Endothelial cell of umbilical vein (primary cell): ENCODE results near the gene KLHDC9. TPM values are rescaled to one million over a fixed set of nuclear protein-coding genes. Genes with fewer than 3 reads are reported as not detected.

ENCODE experiments used
- BruUV-seq: library from RNA; stranded (reverse); fragments of 400-500 nt; replicated peaks from 2 replicates; lab custom pipeline; 2021; lab: Mats Ljungman, UMichigan
- CTCF ChIA-PET: fragments of 300-600, 350-600 bp; sonication (Branson Sonifier 250); formaldehyde crosslinking; loops from one replicate; lab custom pipeline; 2021; ENCODE audit warnings: antibody characterized with exemption, inconsistent platforms; lab: Charles Lee
- POLR2A ChIA-PET: fragments of 300-600, 350-600 bp; sonication (Branson Sonifier 250); formaldehyde crosslinking; loops from one replicate; lab custom pipeline; 2021; ENCODE audit warnings: antibody characterized with exemption, inconsistent platforms; lab: Charles Lee
- DNase-seq: peaks from one replicate; pipeline ENCODE4 v3.0.0-alpha.2; 2011; ENCODE audit warnings: low read depth, low spot score
- FAIRE-seq: peaks from 2 replicates; lab custom pipeline; 2011; peaks lifted over from hg19 to GRCh38; lab: Jason Lieb, UNC
- H2AFZ ChIP-seq: 2 replicates; pipeline ENCODE4 v1.6.0; 2012; ENCODE audit warnings: low read depth, low read length, control low read depth, inconsistent platforms
- H3K27ac ChIP-seq: 2 replicates; pipeline ENCODE4 v1.5.1; 2011; ENCODE audit warnings: low read depth, mild to moderate bottlenecking, control low read depth, low read length, moderate library complexity; ENCODE audit not compliant: insufficient read depth
- H3K27me3 ChIP-seq, 2 experiments: 2 replicates each; pipeline versions ENCODE4 v1.6.0 to v1.6.1; 2011; ENCODE audit warnings: low read length in 2 of 2, mixed read lengths in 1 of 2; ENCODE audit not compliant: control insufficient read depth in 2 of 2, insufficient read depth in 2 of 2
- H3K36me3 ChIP-seq, 2 experiments: 2 replicates in 1 of 2; 3 replicates in 1 of 2; pipeline ENCODE4 v1.5.1; 2011; ENCODE audit warnings: low read length in 2 of 2, mild to moderate bottlenecking in 1 of 2, moderate library complexity in 1 of 2; ENCODE audit not compliant: control insufficient read depth in 2 of 2, insufficient read depth in 2 of 2; ENCODE audit errors: extremely low read depth in 1 of 2
- H3K4me1 ChIP-seq: 3 replicates; pipeline ENCODE4 v1.5.1; 2011; ENCODE audit warnings: mild to moderate bottlenecking, low read length; ENCODE audit not compliant: control insufficient read depth, insufficient read depth; ENCODE audit errors: extremely low read depth
- H3K4me2 ChIP-seq: 2 replicates; pipeline ENCODE4 v1.6.1; 2011; ENCODE audit warnings: low read length, control low read depth, mixed read lengths; ENCODE audit not compliant: insufficient read depth
- H3K4me3 ChIP-seq, 3 experiments: fragments of 200-600 bp in 1 of 3; sonication (generic), shearing (Covaris generic) in 1 of 3; replicated peaks in 1 of 3; 2 replicates each; pipeline ENCODE4 v1.5.1; 2011 to 2016; ENCODE audit warnings: control low read depth in 3 of 3, low read length in 3 of 3, mild to moderate bottlenecking in 2 of 3, inconsistent platforms in 1 of 3, low read depth in 1 of 3, moderate library complexity in 1 of 3; ENCODE audit not compliant: insufficient read depth in 1 of 3
- H3K79me2 ChIP-seq: 2 replicates; pipeline ENCODE4 v1.6.0; 2012; ENCODE audit warnings: low read length, inconsistent platforms; ENCODE audit not compliant: control insufficient read depth, insufficient read depth
- H3K9ac ChIP-seq: replicated peaks from 2 replicates; pipeline ENCODE3; 2011; ENCODE audit warnings: low read length, control low read depth; ENCODE audit not compliant: insufficient read depth; ENCODE audit errors: extremely low read depth
- H3K9me1 ChIP-seq: replicated peaks from 3 replicates; pipeline ENCODE4 v1.6.0; 2011; ENCODE audit warnings: mild to moderate bottlenecking, low read length; ENCODE audit not compliant: control insufficient read depth, insufficient read depth; ENCODE audit errors: extremely low read depth
- H3K9me3 ChIP-seq: replicated peaks from 2 replicates; pipeline ENCODE4 v1.5.1; 2012; ENCODE audit warnings: low read length, inconsistent platforms; ENCODE audit not compliant: control insufficient read depth, insufficient read depth
- H4K20me1 ChIP-seq: replicated peaks from 2 replicates; pipeline ENCODE3; 2011; ENCODE audit warnings: mild to moderate bottlenecking, low read length; ENCODE audit not compliant: control insufficient read depth, insufficient read depth; ENCODE audit errors: extremely low read depth
- EZH2 ChIP-seq: IDR thresholded peaks from 2 replicates; pipeline ENCODE4 v1.6.1; 2012; ENCODE audit warnings: borderline replicate concordance, low read depth, mild to moderate bottlenecking, moderate library complexity, low read length, inconsistent platforms; ENCODE audit not compliant: severe bottlenecking
- FOS ChIP-seq: IDR thresholded peaks from 2 replicates; pipeline ENCODE4 v1.6.1; 2011; ENCODE audit warnings: mild to moderate bottlenecking, low read length, moderate library complexity, borderline replicate concordance; ENCODE audit not compliant: insufficient read depth
- GATA2 ChIP-seq: IDR thresholded peaks from 2 replicates; pipeline ENCODE4 v1.7.0; 2011; ENCODE audit warnings: low read depth, mild to moderate bottlenecking, moderate library complexity, mixed read lengths, low read length; ENCODE audit not compliant: insufficient read length, insufficient read depth
- JUN ChIP-seq: IDR thresholded peaks from 2 replicates; pipeline ENCODE4 v1.6.1; 2011; ENCODE audit warnings: borderline replicate concordance, low read depth; ENCODE audit not compliant: insufficient read length, insufficient read depth
- MYC ChIP-seq: IDR thresholded peaks from one replicate; pipeline ENCODE4 v1.6.1; 2011; ENCODE audit warnings: mild to moderate bottlenecking, low read depth, low read length
- POLR2A ChIP-seq: IDR thresholded peaks from 2 replicates; pipeline ENCODE4 v1.6.1; 2012; ENCODE audit warnings: low read depth, mild to moderate bottlenecking, control low read depth, low read length
- POLR2AphosphoS5 ChIP-seq: IDR thresholded peaks from 2 replicates; pipeline ENCODE4 v1.6.1; 2012; ENCODE audit warnings: low read depth, mild to moderate bottlenecking, control low read depth, low read length, moderate library complexity; ENCODE audit not compliant: insufficient read depth
- dilution Hi-C: fragments of 300-500 bp; cut with MboI; formaldehyde crosslinking; loops from one replicate; pipeline ENCODE4 v1.15.0; 2019; ENCODE audit warnings: low sequenced_read_pairs; ENCODE audit not compliant: extremely low pct_ligation_motif_present
- intact Hi-C: fragments of 100-400 bp; cut with micrococcal nuclease; formaldehyde crosslinking; loops from one replicate; pipeline ENCODE4 v1.10.0; 2022
- polyA plus RNA-seq, 4 experiments: library from polyadenylated mRNA; depleted of rRNA in 3 of 4; stranded (reverse) in 3 of 4; unstranded in 1 of 4; fragments of >200 nt; gene quantifications; 2 replicates each; pipeline versions ENCODE4 v1.2.1 to v1.2.3, GENCODE V29; 2011 to 2012; ENCODE audit warnings: missing spikeins in 1 of 4
- total RNA-seq: library from RNA; stranded (reverse); gene quantifications from 2 replicates; pipeline ENCODE4 v1.2.3, GENCODE V29; 2021
- TF ChIP-seq, protein P1 (sequence below), 2 donors: IDR thresholded peaks; 1 replicate in 1 of 2; 2 replicates in 1 of 2; pipeline ENCODE4 v1.5.1; 2011; ENCODE audit warnings: low read length in 2 of 2, mild to moderate bottlenecking in 2 of 2, moderate library complexity in 2 of 2, control low read depth in 1 of 2, inconsistent platforms in 1 of 2, low read depth in 1 of 2; ENCODE audit not compliant: insufficient read depth in 1 of 2; ENCODE audit errors: extremely low read depth in 1 of 2
- TF ChIP-seq, protein P2 (sequence below): IDR thresholded peaks from 2 replicates; pipeline ENCODE4 v1.6.1; 2011; ENCODE audit not compliant: insufficient read depth, insufficient read length

Gene KLHDC9
- total and polyA plus RNA-seq, 2 donors (not counting 3 experiments of a cell fraction or from before 2014, with no cell fraction given) = 1.1 to 2.6 TPM

DNA sequence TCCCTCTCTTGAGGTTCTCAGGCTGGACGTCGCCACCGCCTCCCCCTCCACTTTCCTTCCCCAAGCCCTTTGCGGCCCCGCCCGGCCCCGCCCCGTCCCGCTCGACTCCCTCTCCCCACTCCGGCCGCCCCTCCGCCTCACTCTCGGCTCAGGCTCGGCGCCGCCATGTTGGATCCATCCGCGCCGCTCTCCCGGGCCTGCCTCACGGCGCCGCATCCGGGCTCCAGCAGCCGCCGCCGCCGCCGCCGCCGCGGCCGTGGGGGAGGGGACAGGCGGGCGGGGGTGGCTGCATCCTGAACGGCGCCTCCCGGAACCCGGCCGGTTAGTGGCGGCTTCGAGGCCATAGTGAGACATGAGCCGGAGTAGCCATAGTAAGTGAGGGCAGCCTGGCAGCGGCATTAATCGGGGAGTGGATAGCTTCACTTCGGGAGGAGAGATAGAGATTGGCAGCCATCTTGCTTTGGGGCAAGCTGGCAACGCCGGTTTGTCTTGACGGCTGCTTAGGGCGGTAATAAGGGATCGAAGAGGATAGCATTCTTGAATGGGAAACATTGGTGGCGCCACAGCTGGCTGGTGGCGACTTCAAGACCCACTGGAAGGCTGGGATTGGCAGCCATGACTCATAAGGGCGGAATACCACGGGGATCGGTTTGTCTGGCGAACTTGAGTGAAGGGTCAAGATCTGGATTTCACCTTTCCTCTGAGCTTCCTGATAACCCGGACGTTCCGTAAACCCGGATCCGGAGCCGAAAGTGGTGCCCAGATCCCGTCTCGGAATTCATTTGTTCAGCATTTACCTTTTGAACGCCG is 34.5 kb downstream of the KLHDC9 start, which contains the start of gene DEDD:
Gene DEDD (minus strand): TSS at position 258 of the 810 bp plus-strand sequence. CDS start 8,205 bp downstream, outside the sequence.
- Histone ChIP-seq H4K20me1 (no peaks in the 10 kb centered on the region), H2AFZ (peak within 1 kb of the TSS; percentile 65), H3K79me2 (peaks cover 57% of the 10 kb centered on the region), H3K4me3 (peak within 1 kb of the TSS; percentile 90 to 100 (median 94)), H3K27me3 (no peaks in the 10 kb centered on the region), H3K9me1 (no peaks in the 10 kb centered on the region), H3K4me1 (peaks cover 26% of the 10 kb centered on the region), H3K9ac (peak within 1 kb of the TSS; percentile 90), H3K27ac (peak within 1 kb of the TSS; percentile 85), H3K36me3 (peaks cover 7 to 10% of the 10 kb centered on the region in 2 experiments), H3K4me2 (peak within 1 kb of the TSS; percentile 80), H3K9me3 (no peaks in the 10 kb centered on the region)
- TSS peak; percentile 64 for BruUV-seq
- dilution Hi-C loops = no loop called here
- TF ChIP-seq JUN (peak; percentile 33), POLR2A (no peak), FOS (peak; percentile 64), POLR2AphosphoS5 (peak; percentile 23), GATA2 (no peak), MYC (no peak), EZH2 (no peak)
- TF ChIP-seq, protein P1, sequence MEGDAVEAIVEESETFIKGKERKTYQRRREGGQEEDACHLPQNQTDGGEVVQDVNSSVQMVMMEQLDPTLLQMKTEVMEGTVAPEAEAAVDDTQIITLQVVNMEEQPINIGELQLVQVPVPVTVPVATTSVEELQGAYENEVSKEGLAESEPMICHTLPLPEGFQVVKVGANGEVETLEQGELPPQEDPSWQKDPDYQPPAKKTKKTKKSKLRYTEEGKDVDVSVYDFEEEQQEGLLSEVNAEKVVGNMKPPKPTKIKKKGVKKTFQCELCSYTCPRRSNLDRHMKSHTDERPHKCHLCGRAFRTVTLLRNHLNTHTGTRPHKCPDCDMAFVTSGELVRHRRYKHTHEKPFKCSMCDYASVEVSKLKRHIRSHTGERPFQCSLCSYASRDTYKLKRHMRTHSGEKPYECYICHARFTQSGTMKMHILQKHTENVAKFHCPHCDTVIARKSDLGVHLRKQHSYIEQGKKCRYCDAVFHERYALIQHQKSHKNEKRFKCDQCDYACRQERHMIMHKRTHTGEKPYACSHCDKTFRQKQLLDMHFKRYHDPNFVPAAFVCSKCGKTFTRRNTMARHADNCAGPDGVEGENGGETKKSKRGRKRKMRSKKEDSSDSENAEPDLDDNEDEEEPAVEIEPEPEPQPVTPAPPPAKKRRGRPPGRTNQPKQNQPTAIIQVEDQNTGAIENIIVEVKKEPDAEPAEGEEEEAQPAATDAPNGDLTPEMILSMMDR (IDR thresholded peaks at IDR 0.05; ENCODE audit: extremely low read depth in 1 of 2, insufficient read depth in 1 of 2, low read depth in 1 of 2, low read length in 2 of 2) = peak; percentile 1 to 4
- TF ChIP-seq, protein P2, sequence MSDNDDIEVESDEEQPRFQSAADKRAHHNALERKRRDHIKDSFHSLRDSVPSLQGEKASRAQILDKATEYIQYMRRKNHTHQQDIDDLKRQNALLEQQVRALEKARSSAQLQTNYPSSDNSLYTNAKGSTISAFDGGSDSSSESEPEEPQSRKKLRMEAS = no peak
- intact Hi-C loops = loop anchor here (1.0 kb wide), 1 partner anchor 87 kb away; the partner anchor contains the start of gene USF1
- ChIA-PET POLR2A (interaction anchor here (0.6 to 2.8 kb wide), 6 partner anchors 12 to 138 kb away, joined by 4 to 11 read pairs (median 8); partner anchors contain the start of genes NIT1, PFDN2 and UFC1), CTCF (interaction anchor here (0.7 to 2.9 kb wide), 11 partner anchors 14 to 298 kb away, joined by 3 to 14 read pairs (median 5); partner anchors contain the start of genes KLHDC9, PPOX and UFC1)
- DNase-seq = peak; percentile 97
- FAIRE-seq = peak; percentile 99
